ENCODE results near the gene KANSL1.

Gene KANSL1

GRCh38 chr17:46056800-46057304 is 136.4 kb downstream of the KANSL1 start:
- TF ChIP-seq, protein P1, sequence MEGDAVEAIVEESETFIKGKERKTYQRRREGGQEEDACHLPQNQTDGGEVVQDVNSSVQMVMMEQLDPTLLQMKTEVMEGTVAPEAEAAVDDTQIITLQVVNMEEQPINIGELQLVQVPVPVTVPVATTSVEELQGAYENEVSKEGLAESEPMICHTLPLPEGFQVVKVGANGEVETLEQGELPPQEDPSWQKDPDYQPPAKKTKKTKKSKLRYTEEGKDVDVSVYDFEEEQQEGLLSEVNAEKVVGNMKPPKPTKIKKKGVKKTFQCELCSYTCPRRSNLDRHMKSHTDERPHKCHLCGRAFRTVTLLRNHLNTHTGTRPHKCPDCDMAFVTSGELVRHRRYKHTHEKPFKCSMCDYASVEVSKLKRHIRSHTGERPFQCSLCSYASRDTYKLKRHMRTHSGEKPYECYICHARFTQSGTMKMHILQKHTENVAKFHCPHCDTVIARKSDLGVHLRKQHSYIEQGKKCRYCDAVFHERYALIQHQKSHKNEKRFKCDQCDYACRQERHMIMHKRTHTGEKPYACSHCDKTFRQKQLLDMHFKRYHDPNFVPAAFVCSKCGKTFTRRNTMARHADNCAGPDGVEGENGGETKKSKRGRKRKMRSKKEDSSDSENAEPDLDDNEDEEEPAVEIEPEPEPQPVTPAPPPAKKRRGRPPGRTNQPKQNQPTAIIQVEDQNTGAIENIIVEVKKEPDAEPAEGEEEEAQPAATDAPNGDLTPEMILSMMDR (IDR thresholded peaks at IDR 0.05; ENCODE audit: extremely low read depth, missing control alignments) = no peak
- DNase-seq (ENCODE audit: low spot score) = no peak

DNA sequence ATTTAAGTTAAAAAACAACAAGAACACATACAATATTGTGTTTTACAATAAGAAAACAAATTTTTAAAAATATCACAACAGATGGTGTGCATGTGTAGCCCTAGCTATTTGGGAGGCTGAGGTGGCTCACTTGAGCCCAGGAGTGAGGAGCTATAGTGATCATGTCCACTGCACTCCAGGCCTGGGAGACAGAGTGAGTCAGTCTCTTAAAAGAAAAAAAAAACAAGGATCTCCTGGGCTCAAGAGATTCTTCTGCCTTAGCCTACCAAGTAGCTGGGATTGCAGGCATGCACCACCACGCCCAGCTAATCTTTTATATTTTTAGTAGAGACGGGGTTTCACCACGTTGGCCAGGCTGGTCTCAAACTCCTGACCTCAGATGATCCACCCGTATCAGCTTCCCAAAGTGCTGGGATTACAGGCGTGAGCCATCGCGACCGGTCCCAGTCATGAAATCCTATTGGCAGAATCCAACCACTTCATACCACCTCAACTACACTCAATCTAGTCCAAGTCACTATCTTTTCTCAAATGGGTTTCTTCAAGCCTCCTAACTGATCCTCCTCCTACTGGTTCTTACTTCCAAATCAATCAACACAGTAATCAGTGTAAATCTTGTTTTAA is 139.2 kb downstream of the KANSL1 start:
- TF ChIP-seq, protein P1 (IDR thresholded peaks at IDR 0.05; ENCODE audit: extremely low read depth, missing control alignments) = no peak

GRCh38 chr17:46049656-46050055 is 143.6 kb downstream of the KANSL1 start:
- DNase-seq (ENCODE audit: low spot score) = no peak
- TF ChIP-seq, protein P1 (IDR thresholded peaks at IDR 0.05; ENCODE audit: extremely low read depth, missing control alignments) = no peak

More for the DNA sequence above, 139.2 kb downstream of the KANSL1 start:
- no peak for DNase-seq (ENCODE audit: low spot score)

DNA sequence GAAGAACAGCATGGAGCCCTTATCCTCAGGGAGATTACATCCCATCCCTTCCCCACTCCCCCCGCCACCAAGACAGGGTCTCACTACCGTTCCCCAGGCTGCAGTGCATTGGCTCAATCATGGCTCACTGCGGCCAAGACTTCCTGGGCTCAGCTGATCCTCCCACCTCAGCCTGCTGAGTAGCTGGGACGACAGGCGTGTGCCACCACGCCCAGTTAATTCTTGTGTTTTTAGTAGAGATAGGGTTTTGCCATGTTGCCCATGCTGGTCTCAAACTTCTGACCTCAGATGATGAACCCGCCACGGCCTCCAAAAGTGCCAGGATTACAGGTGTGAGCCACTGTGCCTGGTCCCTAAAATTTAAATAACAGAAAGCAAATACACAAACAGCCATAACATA is 145.4 kb downstream of the KANSL1 start:
- TF ChIP-seq, protein P1 (IDR thresholded peaks at IDR 0.05; ENCODE audit: extremely low read depth, missing control alignments) = no peak
- DNase-seq (ENCODE audit: low spot score) = no peak

DNA sequence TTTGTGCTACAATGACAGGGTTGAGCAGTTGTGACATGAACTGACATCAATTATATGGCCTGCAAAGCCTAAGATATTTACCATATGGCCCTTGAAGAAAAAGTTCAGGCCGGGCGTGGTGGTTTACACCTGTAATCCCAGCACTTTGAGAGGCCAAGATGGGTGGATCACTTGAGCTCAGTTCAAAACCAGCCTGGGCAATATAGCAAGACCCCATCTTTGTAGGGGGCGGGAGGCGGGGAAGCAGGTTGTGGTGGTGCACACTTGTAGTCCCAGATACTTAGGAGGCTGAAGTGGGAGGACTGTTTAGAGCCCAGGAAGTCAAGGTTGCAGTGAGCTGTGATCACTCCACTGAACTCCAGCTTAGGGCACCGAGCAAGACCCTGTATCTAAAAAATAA is 145.8 kb downstream of the KANSL1 start:
- TF ChIP-seq, protein P1 (IDR thresholded peaks at IDR 0.05; ENCODE audit: extremely low read depth, missing control alignments) = no peak
- DNase-seq (ENCODE audit: low spot score) = no peak

- no peak for DNase-seq (ENCODE audit: low spot score)
Observed at GRCh38 chr17:46046957-46047356, 146.3 kb downstream of the KANSL1 start.

GRCh38 chr17:46045639-46046038 is 147.6 kb downstream of the KANSL1 start:
- no peak for DNase-seq (ENCODE audit: low spot score)
- TF ChIP-seq, protein P1 (IDR thresholded peaks at IDR 0.05; ENCODE audit: extremely low read depth, missing control alignments) = no peak

More at GRCh38 chr17:46046957-46047356, 146.3 kb downstream of the KANSL1 start:
- TF ChIP-seq, protein P1 (IDR thresholded peaks at IDR 0.05; ENCODE audit: extremely low read depth, missing control alignments) = no peak

Data from GM20000 (cell line).